Activated CD4-positive, CD25-positive, alpha-beta regulatory T cell treated with anti-CD3 and anti-CD28 coated beads, Interleukin-2, amount 50 U/mL, for 24 hours (primary cell): ENCODE measurements around the gene CDX4.
"Not testable (repeated sequence)": the region's sequence is repeated elsewhere in the genome, so short reads cannot be mapped to it uniquely, and the experiment has no call there.

Experiments used
- ATAC-seq, 2 donors: fragments of 150-1000 bp; cut with Tn5 transposase; one replicate each; pipeline ENCODE4 v1.10.0; 2021; ENCODE audit warnings: mild to moderate bottlenecking in 1 of 2, moderate library complexity in 1 of 2

CDX4 gene

GRCh38 chrX:73446831-73447230 lies at the start of gene CDX4:
Gene CDX4, plus strand, starts transcription at chrX:73447053. Its CDS starts 201 bp downstream, at chrX:73447254.
- no peak for ATAC-seq

GRCh38 chrX:73398185-73398914 lies 48.5 kb upstream of the CDX4 start:
- no peak for ATAC-seq

GRCh38 chrX:73400136-73400748 lies 46.6 kb upstream of the CDX4 start:
- no peak for ATAC-seq

GRCh38 chrX:73401591-73402266 lies 45.1 kb upstream of the CDX4 start:
- no peak for ATAC-seq

GRCh38 chrX:73412930-73413329 lies 33.9 kb upstream of the CDX4 start:
- no peak for ATAC-seq

- ATAC-seq: no peak
Measured at GRCh38 chrX:73447311-73447794, 500 bp downstream of the CDX4 start.

- no peak for ATAC-seq
Measured at GRCh38 chrX:73448379-73448778, 1.5 kb downstream of the CDX4 start.

- ATAC-seq: no peak
Measured at GRCh38 chrX:73455171-73455570, 8.3 kb downstream of the CDX4 start.

GRCh38 chrX:73457306-73457705 lies 10.5 kb downstream of the CDX4 start:
- ATAC-seq: no peak

- no peak for ATAC-seq
Measured at GRCh38 chrX:73468376-73468775, 21.5 kb downstream of the CDX4 start.

GRCh38 chrX:73478961-73479360 lies 32.1 kb downstream of the CDX4 start:
- ATAC-seq: no peak

GRCh38 chrX:73481521-73481920 lies 34.7 kb downstream of the CDX4 start:
- no peak for ATAC-seq

- ATAC-seq: no peak
Measured at GRCh38 chrX:73490661-73491060, 43.8 kb downstream of the CDX4 start.

GRCh38 chrX:73492178-73492577 lies 45.3 kb downstream of the CDX4 start:
- ATAC-seq: not testable (repeated sequence)
